ENCODE measurements around the gene FLNB. TPM values are rescaled to one million over a fixed set of nuclear protein-coding genes. Genes with fewer than 3 reads are reported as not detected.
A peak's percentile ranks its signal among the peaks of the same experiment; 100 is the strongest.

FLNB gene
- total and polyA plus RNA-seq, 2 of the 13 experiments (the other 11 are each of a cell fraction or from before 2014, with no cell fraction given), result 106 to 130 TPM

- no TSS peak for BruUV-seq (replicated peaks)
Measured at GRCh38 chr3:58094657-58095056, 86.4 kb downstream of the FLNB start.

DNA sequence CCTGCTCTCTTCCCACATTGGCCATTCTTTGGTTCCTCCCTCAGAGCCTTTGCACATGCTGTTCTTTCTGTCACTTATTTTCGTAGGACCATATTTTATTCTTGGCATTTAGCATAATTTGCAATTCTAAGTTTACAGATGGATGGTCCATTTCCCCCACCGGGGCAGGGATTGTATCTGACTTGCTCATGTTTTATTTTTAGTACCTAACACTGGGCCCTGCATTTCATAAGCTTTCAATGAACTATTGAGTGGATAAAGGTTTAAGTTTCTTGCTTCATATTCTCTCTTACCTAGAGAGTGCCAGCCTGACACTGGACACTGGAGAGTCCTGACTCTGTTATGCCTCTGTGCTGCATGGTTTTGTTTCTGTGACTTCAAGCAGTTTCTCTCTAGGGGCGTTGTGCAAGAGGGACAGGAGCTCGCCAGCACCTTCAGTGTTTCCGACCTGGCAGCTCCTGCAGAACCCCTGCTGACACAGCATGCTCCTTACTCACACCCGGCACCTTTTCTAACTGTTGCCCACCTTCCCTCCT lies 87.4 kb downstream of the FLNB start:
- DNase-seq (ENCODE audit: low spot score) (no peak), ATAC-seq (no peak), FAIRE-seq (no peak)
- no peak overlapping the region for H3K27ac ChIP-seq (ENCODE audit: extremely low read length, insufficient read depth, low read length)
- ChIA-PET CTCF (ENCODE audit: low intra/inter-chr PET ratio, low total read pairs) (no interaction called here), POLR2A (interaction anchor here (1.2 kb wide), 1 partner anchor 36 kb away, joined by 3 read pairs; no protein-coding TSS in a partner anchor)
- H3K9me3 ChIP-seq (ENCODE audit: low read length), result no peaks in the 10 kb centered on the region
- H3K36me3 ChIP-seq (replicated peaks in 1 of 2; ENCODE audit: control insufficient read depth in 1 of 2, insufficient read depth in 2 of 2, low read length in 2 of 2), result peaks cover 32 to 74% of the 10 kb centered on the region in 2 experiments
- no peak overlapping the region for H3K4me3 ChIP-seq (replicated peaks in 1 of 3; ENCODE audit: insufficient read depth in 1 of 3, low read depth in 2 of 3, low read length in 3 of 3)
- no peak overlapping the region for H3K9ac ChIP-seq (ENCODE audit: insufficient read depth, low read depth, low read length)
- peaks cover 20% of the 10 kb centered on the region for H3K79me2 ChIP-seq (ENCODE audit: insufficient read depth, low read length)
- 89% methylated on average over 6 of the region's 6 CpGs for WGBS (ENCODE audit: low lambda C conversion rate)
- H2AFZ ChIP-seq (ENCODE audit: low read length), result no peak overlapping the region
- H3K27me3 ChIP-seq (ENCODE audit: control insufficient read depth in 1 of 2, insufficient read depth in 2 of 2, low read length in 2 of 2), result no peaks in the 10 kb centered on the region
- peaks cover 26% of the 10 kb centered on the region for H3K4me1 ChIP-seq (ENCODE audit: insufficient read depth, low read length)
- BruUV-seq (replicated peaks), result no TSS peak
- no peak overlapping the region for H3K4me2 ChIP-seq (ENCODE audit: low read depth, low read length)
- in situ Hi-C loops (cut with HindIII; ENCODE audit: extremely low pct_ligation_motif_present, low pct_unique_long_range_greater_than_20kb) (no loop called here), intact Hi-C loops (cut with micrococcal nuclease; ENCODE audit: unreplicated experiment) (no loop called here)
- H4K20me1 ChIP-seq (ENCODE audit: insufficient read depth, low read length), result peaks cover 5% of the 10 kb centered on the region; the same call in 1 of the 2 replicates
- no peak for TF ChIP-seq ELF3 (CRISPR knock-in tag; IDR thresholded peaks at IDR 0.05)
- no peak for TF ChIP-seq ZNF121 (CRISPR knock-in tag; IDR thresholded peaks at IDR 0.05)
- no peak for TF ChIP-seq EEA1 (CRISPR knock-in tag; IDR thresholded peaks at IDR 0.05; ENCODE audit: borderline replicate concordance)
- no peak for TF ChIP-seq ZNF136 (CRISPR knock-in tag; IDR thresholded peaks at IDR 0.05; ENCODE audit: low read depth)
- no peak for TF ChIP-seq KLF15 (CRISPR knock-in tag; IDR thresholded peaks at IDR 0.05; ENCODE audit: borderline replicate concordance)
- TF ChIP-seq ZNF292 (CRISPR knock-in tag; IDR thresholded peaks at IDR 0.05; ENCODE audit: borderline replicate concordance, low read depth), result no peak
- no peak for TF ChIP-seq DNMT1 (CRISPR knock-in tag; IDR thresholded peaks at IDR 0.05)
- no peak for TF ChIP-seq DMTF1 (CRISPR knock-in tag; IDR thresholded peaks at IDR 0.05)
- TF ChIP-seq ZNF468 (CRISPR knock-in tag; IDR thresholded peaks at IDR 0.05), result no peak
- no peak for TF ChIP-seq ELF4 (CRISPR knock-in tag; IDR thresholded peaks at IDR 0.05; ENCODE audit: borderline replicate concordance)
- TF ChIP-seq E2F5 (CRISPR knock-in tag; conservative IDR thresholded peaks at IDR 0.05), result no peak
- no peak for TF ChIP-seq BRF2 (CRISPR knock-in tag; IDR thresholded peaks at IDR 0.05)
- no peak for TF ChIP-seq CHD4 (IDR thresholded peaks at IDR 0.05; ENCODE audit: borderline replicate concordance, low read length)

More at GRCh38 chr3:58094657-58095056, 86.4 kb downstream of the FLNB start:
- Histone ChIP-seq H3K27me3 (ENCODE audit: control insufficient read depth in 1 of 2, insufficient read depth in 2 of 2, low read length in 2 of 2) (no peaks in the 10 kb centered on the region), H3K36me3 (replicated peaks in 1 of 2; ENCODE audit: control insufficient read depth in 1 of 2, insufficient read depth in 2 of 2, low read length in 2 of 2) (peaks cover 34 to 75% of the 10 kb centered on the region in 2 experiments), H3K4me1 (ENCODE audit: insufficient read depth, low read length) (peaks cover 16% of the 10 kb centered on the region), H3K27ac (ENCODE audit: extremely low read length, insufficient read depth, low read length) (no peak overlapping the region), H4K20me1 (ENCODE audit: insufficient read depth, low read length) (peaks cover 5% of the 10 kb centered on the region; the same call in 1 of the 2 replicates), H3K9ac (ENCODE audit: insufficient read depth, low read depth, low read length) (no peak overlapping the region), H3K4me2 (ENCODE audit: low read depth, low read length) (no peak overlapping the region), H3K9me3 (ENCODE audit: low read length) (no peaks in the 10 kb centered on the region), H2AFZ (ENCODE audit: low read length) (no peak overlapping the region), H3K4me3 (replicated peaks in 1 of 3; ENCODE audit: insufficient read depth in 1 of 3, low read depth in 2 of 3, low read length in 3 of 3) (no peak overlapping the region), H3K79me2 (ENCODE audit: insufficient read depth, low read length) (peaks cover 26% of the 10 kb centered on the region)
- in situ Hi-C loops (cut with HindIII; ENCODE audit: extremely low pct_ligation_motif_present, low pct_unique_long_range_greater_than_20kb) (no loop called here), intact Hi-C loops (cut with micrococcal nuclease; ENCODE audit: unreplicated experiment) (no loop called here)
- FAIRE-seq (no peak), DNase-seq (ENCODE audit: low spot score) (no peak), ATAC-seq (no peak)
- ChIA-PET CTCF (ENCODE audit: low intra/inter-chr PET ratio, low total read pairs) (no interaction called here), POLR2A (interaction anchor here (1.2 kb wide), 1 partner anchor 35 kb away, joined by 3 read pairs; no protein-coding TSS in a partner anchor)
- TF ChIP-seq POLR2AphosphoS5 (IDR thresholded peaks at IDR 0.05; ENCODE audit: low read depth, low read length), result 0 out of 2 replicates have a peak, but pooled peaks have one; percentile 9
- no peak for TF ChIP-seq KLF9 (CRISPR knock-in tag; IDR thresholded peaks at IDR 0.05; ENCODE audit: low read depth)
- WGBS (ENCODE audit: low lambda C conversion rate), result 88% methylated on average over 8 of the region's 8 CpGs
